HTERT RPE-1 (cell line): ENCODE measurements around the gene TMEM272.

Experiments used
- in situ Hi-C: fragments of 300-500 bp; cut with MboI; formaldehyde crosslinking; loops from 4 replicates; pipeline ENCODE4 v1.14.3; 2020; ENCODE audit warnings: low sequenced_read_pairs

Gene TMEM272

DNA sequence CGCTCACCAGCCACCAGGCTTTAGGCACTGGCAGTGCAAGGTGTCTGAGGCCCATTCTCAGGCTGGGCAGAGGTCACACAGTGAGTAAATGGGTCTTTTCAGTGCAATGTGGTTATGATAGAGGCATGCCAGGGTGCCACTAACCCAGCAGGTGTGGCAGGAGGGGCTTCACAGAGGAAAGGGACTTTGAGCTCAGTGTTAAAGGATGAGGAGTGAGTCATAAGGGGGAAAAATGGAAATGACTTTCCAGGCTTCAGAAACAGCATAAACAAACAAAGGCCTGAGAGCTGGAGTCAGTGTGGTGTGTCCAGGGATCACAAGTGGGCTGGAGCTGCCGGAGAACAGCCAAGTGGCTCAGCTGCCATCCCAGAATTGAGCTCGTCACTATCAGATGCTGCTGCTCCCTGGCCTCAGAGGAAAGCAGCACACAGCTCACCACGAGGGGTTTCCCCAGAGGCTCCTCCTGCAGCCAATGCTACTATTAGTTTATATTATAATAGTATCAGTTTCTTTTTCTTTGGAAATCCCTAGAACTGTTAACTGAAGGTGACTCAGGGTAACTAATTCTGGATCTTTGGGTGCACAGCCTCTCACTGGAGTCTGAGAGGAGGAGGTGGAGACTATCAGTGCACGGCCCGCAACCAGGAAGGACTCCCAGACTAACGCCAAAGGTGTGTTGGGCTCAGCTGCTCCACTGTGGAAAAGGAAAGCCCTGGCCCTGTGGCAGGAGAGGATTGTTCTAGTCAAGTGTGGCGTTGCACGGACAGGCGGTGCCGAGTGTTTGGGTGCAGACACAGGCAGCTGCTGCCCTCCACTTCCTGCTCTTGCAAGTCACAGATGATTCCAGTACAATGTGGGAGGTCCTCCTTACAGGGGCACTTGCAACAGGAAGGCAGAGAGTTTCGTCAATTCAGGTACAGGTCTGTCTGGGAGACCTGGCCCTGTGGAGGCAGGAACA lies 80.5 kb downstream of the TMEM272 start:
- in situ Hi-C loops: no loop called here

DNA sequence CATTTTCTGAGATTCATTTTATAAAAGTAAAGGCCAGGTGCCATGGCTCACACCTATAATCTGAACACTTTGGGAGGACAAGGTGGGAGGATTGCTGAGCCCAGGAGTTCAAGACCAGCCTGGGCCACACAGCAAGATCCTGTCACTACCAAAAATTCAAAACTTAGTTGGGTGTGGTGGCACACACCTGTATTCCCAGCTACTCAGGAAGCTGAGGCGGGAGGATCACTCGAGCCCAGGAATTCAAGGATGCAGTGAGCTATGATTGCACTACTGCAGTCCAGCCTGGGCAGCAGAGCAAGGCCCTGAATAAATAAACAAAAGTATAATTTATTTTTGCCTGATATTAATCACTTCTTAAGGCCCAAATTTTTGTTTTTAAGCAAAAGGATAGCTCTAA lies 81.5 kb downstream of the TMEM272 start:
- in situ Hi-C loops: no loop called here
